ENCODE measurements around the gene ZNF664. TPM values are rescaled to one million over a fixed set of nuclear protein-coding genes. Genes with fewer than 3 reads are reported as not detected.

ZNF664 gene
- polyA plus RNA-seq, 1 donor from 2014 or later = 146 TPM

- no peaks in the 10 kb centered on the region for H3K27me3 ChIP-seq (ENCODE audit: insufficient read depth, low read depth, low read length)
- H3K4me3 ChIP-seq (ENCODE audit: low read length) = no peak overlapping the region
- no peak overlapping the region for H3K9ac ChIP-seq (ENCODE audit: low read length)
- no peaks in the 10 kb centered on the region for H3F3A ChIP-seq (ENCODE audit: insufficient read depth, low read length, poor library complexity, severe bottlenecking)
- H2AFZ ChIP-seq (ENCODE audit: low read depth, low read length) = no peak overlapping the region
- H3K9me3 ChIP-seq (ENCODE audit: low read length) = no peaks in the 10 kb centered on the region
- H3K27ac ChIP-seq (ENCODE audit: low read length) = no peak overlapping the region
- H4K20me1 ChIP-seq (ENCODE audit: insufficient read depth) = no peaks in the 10 kb centered on the region
- no peak overlapping the region for H3K4me2 ChIP-seq (ENCODE audit: low read length)
- H3K9me2 ChIP-seq (ENCODE audit: insufficient read depth, low read length) = no peaks in the 10 kb centered on the region
- H3K79me2 ChIP-seq (replicated peaks; ENCODE audit: insufficient read depth, low read length) = no peaks in the 10 kb centered on the region
- H3K36me3 ChIP-seq (ENCODE audit: insufficient read depth, low read length) = no peaks in the 10 kb centered on the region
- TF ChIP-seq SMC3 (conservative IDR thresholded peaks at IDR 0.05; ENCODE audit: poor library complexity) = no peak
- no peak for TF ChIP-seq MXI1 (conservative IDR thresholded peaks at IDR 0.05; ENCODE audit: poor library complexity, severe bottlenecking)
- TF ChIP-seq CTCF (IDR thresholded peaks at IDR 0.05; ENCODE audit: poor library complexity, severe bottlenecking) = no peak
- no peak for TF ChIP-seq POLR2AphosphoS5 (IDR thresholded peaks at IDR 0.05)
- TF ChIP-seq EP300 (conservative IDR thresholded peaks at IDR 0.05; ENCODE audit: poor library complexity, severe bottlenecking) = no peak
- TF ChIP-seq RAD21 (conservative IDR thresholded peaks at IDR 0.05) = no peak
- no peak for TF ChIP-seq EZH2 (IDR thresholded peaks at IDR 0.05; ENCODE audit: borderline replicate concordance, insufficient read depth, low read length, poor library complexity, severe bottlenecking)
- TF ChIP-seq REST (IDR thresholded peaks at IDR 0.05; ENCODE audit: borderline replicate concordance) = no peak
- no peak for TF ChIP-seq TAF1 (IDR thresholded peaks at IDR 0.05; ENCODE audit: low read depth)
These were observed 35.9 kb upstream of the ZNF664 start for GRCh38 chr12:123936956-123937706.

- Histone ChIP-seq H2AFZ (ENCODE audit: low read depth, low read length) (no peak overlapping the region), H4K20me1 (ENCODE audit: insufficient read depth) (no peaks in the 10 kb centered on the region), H3K27me3 (ENCODE audit: insufficient read depth, low read depth, low read length) (no peaks in the 10 kb centered on the region), H3K36me3 (ENCODE audit: insufficient read depth, low read length) (no peaks in the 10 kb centered on the region), H3K9me2 (ENCODE audit: insufficient read depth, low read length) (no peaks in the 10 kb centered on the region), H3K79me2 (replicated peaks; ENCODE audit: insufficient read depth, low read length) (no peaks in the 10 kb centered on the region), H3K9ac (ENCODE audit: low read length) (no peak overlapping the region), H3K4me3 (ENCODE audit: low read length) (no peak overlapping the region), H3K9me3 (ENCODE audit: low read length) (no peaks in the 10 kb centered on the region), H3K4me2 (ENCODE audit: low read length) (no peak overlapping the region), H3K27ac (ENCODE audit: low read length) (no peak overlapping the region), H3F3A (ENCODE audit: insufficient read depth, low read length, poor library complexity, severe bottlenecking) (no peaks in the 10 kb centered on the region)
- TF ChIP-seq REST (IDR thresholded peaks at IDR 0.05; ENCODE audit: borderline replicate concordance) = no peak
- no peak for TF ChIP-seq TAF1 (IDR thresholded peaks at IDR 0.05; ENCODE audit: low read depth)
- TF ChIP-seq CTCF (IDR thresholded peaks at IDR 0.05; ENCODE audit: poor library complexity, severe bottlenecking) = no peak
- TF ChIP-seq SMC3 (conservative IDR thresholded peaks at IDR 0.05; ENCODE audit: poor library complexity) = no peak
- no peak for TF ChIP-seq RAD21 (conservative IDR thresholded peaks at IDR 0.05)
- TF ChIP-seq EP300 (conservative IDR thresholded peaks at IDR 0.05; ENCODE audit: poor library complexity, severe bottlenecking) = no peak
- TF ChIP-seq EZH2 (IDR thresholded peaks at IDR 0.05; ENCODE audit: borderline replicate concordance, insufficient read depth, low read length, poor library complexity, severe bottlenecking) = no peak
- no peak for TF ChIP-seq POLR2AphosphoS5 (IDR thresholded peaks at IDR 0.05)
- no peak for TF ChIP-seq MXI1 (conservative IDR thresholded peaks at IDR 0.05; ENCODE audit: poor library complexity, severe bottlenecking)
These were observed 35.1 kb upstream of the ZNF664 start for GRCh38 chr12:123937707-123938591.
